Neural cell (in vitro differentiated cells): ENCODE measurements around the gene SLC7A1.

Experiments
- CTCF ChIP-seq: fragments of 450-650 bp; IDR thresholded peaks from 2 replicates; pipeline ENCODE4 v1.5.1; 2014; ENCODE audit warnings: antibody characterized with exemption, mild to moderate bottlenecking, moderate library complexity; ENCODE audit not compliant: poor library complexity, severe bottlenecking
- EP300 ChIP-seq: fragments of 450-650 bp; conservative IDR thresholded peaks from 2 replicates; pipeline ENCODE4 v1.6.1; 2014; ENCODE audit warnings: antibody characterized with exemption, mild to moderate bottlenecking, moderate library complexity; ENCODE audit not compliant: poor library complexity, severe bottlenecking
- EZH2 ChIP-seq: fragments of 200-600, 300-800 bp; shearing (Covaris generic), sonication (generic); IDR thresholded peaks from 2 replicates; pipeline ENCODE4 v1.6.1; 2014; ENCODE audit warnings: antibody characterized with exemption, low read length, borderline replicate concordance, mild to moderate bottlenecking; ENCODE audit not compliant: insufficient read depth, poor library complexity, severe bottlenecking
- MXI1 ChIP-seq: fragments of 450-650 bp; conservative IDR thresholded peaks from 2 replicates; pipeline ENCODE4 v1.6.1; 2014; ENCODE audit warnings: antibody characterized with exemption, mild to moderate bottlenecking; ENCODE audit not compliant: poor library complexity, severe bottlenecking
- REST ChIP-seq: IDR thresholded peaks from 2 replicates; pipeline ENCODE4 v1.6.1; 2012; ENCODE audit warnings: borderline replicate concordance
- TAF1 ChIP-seq: IDR thresholded peaks from 2 replicates; pipeline ENCODE4 v1.6.1; 2012; ENCODE audit warnings: low read depth

GRCh38 chr13:29496241-29496712, 99.2 kb downstream of the SLC7A1 start:
- no peak for TF ChIP-seq CTCF
- TF ChIP-seq EZH2: no peak
- TF ChIP-seq MXI1: no peak
- no peak for TF ChIP-seq TAF1
- no peak for TF ChIP-seq EP300
- no peak for TF ChIP-seq REST
